ENCODE measurements around the gene GPBP1. TPM values are rescaled to one million over a fixed set of nuclear protein-coding genes. Genes with fewer than 3 reads are reported as not detected.

The GPBP1 gene
- total and polyA plus RNA-seq, 2 of the 4 experiments (the other 2 are of a cell fraction) = 24.3 to 29.2 TPM

DNA sequence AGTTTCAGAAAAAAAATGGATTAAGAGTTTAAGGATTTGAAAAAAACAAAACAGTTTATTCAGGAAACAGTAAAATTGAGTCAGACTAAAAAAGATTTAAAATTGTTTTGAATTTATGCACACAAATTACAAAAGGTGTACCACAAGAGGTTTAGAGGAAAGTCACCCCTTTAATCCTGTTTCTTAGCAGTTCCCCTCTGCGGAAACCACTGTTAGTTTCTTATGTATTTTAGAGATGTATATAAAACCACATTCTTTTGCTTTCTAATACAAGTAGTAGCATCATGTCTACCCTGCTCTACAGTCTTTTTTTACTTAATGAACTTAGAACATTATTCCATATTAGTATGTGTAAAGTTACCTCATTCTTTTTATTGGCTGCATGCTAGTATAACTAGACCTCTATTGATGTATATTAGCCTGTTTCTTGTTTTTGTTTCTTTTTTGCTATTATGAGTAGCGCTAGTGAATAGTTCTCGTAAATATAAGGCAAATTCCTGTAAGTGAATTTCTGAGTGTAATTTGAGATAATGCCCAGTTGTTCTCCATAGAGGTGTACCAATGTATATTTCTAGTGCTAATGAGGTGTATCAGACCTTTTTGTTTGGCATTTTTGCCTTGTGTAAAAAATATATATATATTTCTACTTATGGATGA lies 20.0 kb downstream of the GPBP1 start:
- WGBS, 2 experiments (ENCODE audit: extremely low coverage in 2 of 2, insufficient read length in 1 of 2) = no CpG with 5 or more reads among the region's 3 CpGs
- in situ Hi-C loops (cut with MboI; ENCODE audit: low sequenced_read_pairs) (no loop called here), dilution Hi-C loops (cut with HindIII; ENCODE audit: low sequenced_read_pairs, unreplicated experiment) (no loop called here), intact Hi-C loops (cut with micrococcal nuclease) (no loop called here)
- peaks cover 11% of the 10 kb centered on the region for H3K9me1 ChIP-seq (ENCODE audit: insufficient read depth, low read length)
- no peaks in the 10 kb centered on the region for H3K9me3 ChIP-seq (ENCODE audit: control insufficient read depth, insufficient read depth, low read length)
- ChIA-PET CTCF (no interaction called here), POLR2A (ENCODE audit: unreplicated experiment) (no interaction called here)
- H2AK5ac ChIP-seq (ENCODE audit: low read depth, low read length) = no peak overlapping the region
- DNase-seq (no peak), ATAC-seq (ENCODE audit: low read depth) (no peak)
- peaks cover 8% of the 10 kb centered on the region for H3K36me3 ChIP-seq (ENCODE audit: control insufficient read depth, insufficient read depth, low read length)
- no peak overlapping the region for H2BK20ac ChIP-seq (ENCODE audit: low read depth, low read length)
- H3K18ac ChIP-seq (ENCODE audit: low read depth, low read length) = no peak overlapping the region
- H3K4me2 ChIP-seq (ENCODE audit: low read depth, low read length) = no peak overlapping the region
- H4K8ac ChIP-seq (ENCODE audit: low read depth in 2 of 2, low read length in 2 of 2) = no peak overlapping the region
- H3K79me1 ChIP-seq (ENCODE audit: low read depth in 1 of 2, low read length in 2 of 2) = peaks cover 6 to 66% of the 10 kb centered on the region in 2 experiments; a peak in 3 of 4 replicates
- no peak overlapping the region for H2AK9ac ChIP-seq (replicated peaks; ENCODE audit: low read depth, low read length, poor library complexity)
- BruUV-seq (replicated peaks) = no TSS peak
- no peak overlapping the region for H3K14ac ChIP-seq (replicated peaks; ENCODE audit: low read depth, low read length)
- H3K4me1 ChIP-seq (ENCODE audit: control insufficient read depth, insufficient read depth, low read length) = peaks cover 3% of the 10 kb centered on the region; the same call in 1 of the 2 replicates
- H3K27me3 ChIP-seq (ENCODE audit: control insufficient read depth, insufficient read depth, low read length) = no peaks in the 10 kb centered on the region
- no peak overlapping the region for H3K4me3 ChIP-seq (ENCODE audit: insufficient read depth, low read depth, low read length)
- no peak overlapping the region for H2BK5ac ChIP-seq (ENCODE audit: low read depth, low read length, poor library complexity, severe bottlenecking)
- TF ChIP-seq MXI1 (IDR thresholded peaks at IDR 0.05; ENCODE audit: borderline replicate concordance, low read depth, low read length) (no peak), RAD21 (IDR thresholded peaks at IDR 0.05; ENCODE audit: low read length) (no peak), MAFK (IDR thresholded peaks at IDR 0.05; ENCODE audit: low read depth, low read length) (no peak), MAZ (IDR thresholded peaks at IDR 0.05; ENCODE audit: borderline replicate concordance, low read depth, low read length) (no peak), CTCF (conservative IDR thresholded peaks at IDR 0.05; ENCODE audit: low read depth, low read length) (no peak)
- H3K9ac ChIP-seq (ENCODE audit: low read depth, low read length) = no peak overlapping the region
- no peak overlapping the region for H3K56ac ChIP-seq (ENCODE audit: extremely low read depth, insufficient read depth, low read length)
- H2BK15ac ChIP-seq (ENCODE audit: low read depth, low read length) = no peak overlapping the region
- no peak overlapping the region for H3K27ac ChIP-seq (ENCODE audit: insufficient read depth, low read length)
- no peak overlapping the region for H4K5ac ChIP-seq (ENCODE audit: low read depth, low read length)
- H2BK120ac ChIP-seq (ENCODE audit: low read depth, low read length) = no peak overlapping the region
- peaks cover 80% of the 10 kb centered on the region for H4K20me1 ChIP-seq (ENCODE audit: insufficient read depth, low read length)
- no peak overlapping the region for H4K91ac ChIP-seq (ENCODE audit: insufficient read depth, low read depth, low read length)
- H3K4ac ChIP-seq (ENCODE audit: low read depth, low read length) = no peak overlapping the region
- H3K23ac ChIP-seq (ENCODE audit: low read depth, low read length) = no peak overlapping the region
- no peak overlapping the region for H2AFZ ChIP-seq (replicated peaks; ENCODE audit: low read length, poor library complexity)
